Urinary bladder (tissue), 4 donors: ENCODE data around the gene PTPN6. TPM values are rescaled to one million over a fixed set of nuclear protein-coding genes. Genes with fewer than 3 reads are reported as not detected.
A peak's percentile ranks its signal among the peaks of the same experiment; 100 is the strongest.

ENCODE experiments used
- DNase-seq: peaks from one replicate; pipeline ENCODE4 v3.0.0-alpha.2; 2015; ENCODE audit errors: extremely low spot score
- H3K27ac ChIP-seq: one replicate; pipeline ENCODE4 v1.5.1; 2013; ENCODE audit warnings: low read depth, mild to moderate bottlenecking, moderate library complexity
- H3K36me3 ChIP-seq: one replicate; pipeline ENCODE4 v1.6.1; 2013; ENCODE audit warnings: mild to moderate bottlenecking, moderate library complexity; ENCODE audit not compliant: insufficient read depth
- H3K4me1 ChIP-seq: one replicate; pipeline ENCODE4 v1.6.1; 2013; ENCODE audit warnings: mild to moderate bottlenecking, moderate library complexity; ENCODE audit not compliant: insufficient read depth
- H3K4me3 ChIP-seq: one replicate; pipeline ENCODE4 v1.5.1; 2013; ENCODE audit warnings: low read depth, low read length
- WGBS: extraction: QIAGEN DNeasy Blood & Tissue Kit; methylation state at CpG from one replicate; pipeline ENCODE4 v1.1.7; 2013; 5-methylcytosine and 5-hydroxymethylcytosine counted together
- polyA plus RNA-seq: library from polyadenylated mRNA; stranded (reverse); fragments of 200-250 nt; gene quantifications from one replicate; pipeline ENCODE4 v1.2.3, GENCODE V29; 2013
- total RNA-seq: library from RNA; depleted of rRNA; stranded (reverse); fragments of >200 nt; gene quantifications from one replicate; pipeline ENCODE4 v1.2.3, GENCODE V29; 2014
- donor health status: healthy with polysubstance abuse.
- donor health status: healthy.

PTPN6 gene
- total and polyA plus RNA-seq, 2 donors: 6.1 to 17.2 TPM

GRCh38 chr12:6916426-6917200 lies 34.5 kb upstream of the PTPN6 start:
- no peaks in the 10 kb centered on the region for H3K36me3 ChIP-seq
- 89% methylated on average over 11 of the region's 11 CpGs for WGBS
- no peaks in the 10 kb centered on the region for H3K4me1 ChIP-seq
- DNase-seq: no peak
- H3K4me3 ChIP-seq: no peak overlapping the region
- no peak overlapping the region for H3K27ac ChIP-seq

- Histone ChIP-seq H3K4me1 (no peaks in the 10 kb centered on the region), H3K27ac (no peak overlapping the region), H3K36me3 (no peaks in the 10 kb centered on the region), H3K4me3 (no peak overlapping the region)
- 80% methylated on average over 14 of the region's 14 CpGs for WGBS
- DNase-seq: no peak
Observed at GRCh38 chr12:6917491-6918231, 33.5 kb upstream of the PTPN6 start.

GRCh38 chr12:6919588-6919987 lies 31.6 kb upstream of the PTPN6 start:
- 75% methylated on average over 7 of the region's 7 CpGs for WGBS
- no peak for DNase-seq
- H3K27ac ChIP-seq: no peak overlapping the region
- no peak overlapping the region for H3K4me3 ChIP-seq
- no peaks in the 10 kb centered on the region for H3K4me1 ChIP-seq
- no peaks in the 10 kb centered on the region for H3K36me3 ChIP-seq

GRCh38 chr12:6921539-6921938 lies 29.6 kb upstream of the PTPN6 start:
- H3K27ac ChIP-seq: no peak overlapping the region
- H3K36me3 ChIP-seq: no peaks in the 10 kb centered on the region
- WGBS: 86% methylated on average over 7 of the region's 7 CpGs
- no peak overlapping the region for H3K4me3 ChIP-seq
- DNase-seq: no peak
- H3K4me1 ChIP-seq: no peaks in the 10 kb centered on the region

GRCh38 chr12:6921996-6922946 lies 28.9 kb upstream of the PTPN6 start:
- Histone ChIP-seq H3K27ac (no peak overlapping the region), H3K36me3 (no peaks in the 10 kb centered on the region), H3K4me1 (no peaks in the 10 kb centered on the region), H3K4me3 (no peak overlapping the region)
- WGBS: 79% methylated on average over 9 of the region's 9 CpGs
- no peak for DNase-seq

GRCh38 chr12:6923003-6923732 lies 28.0 kb upstream of the PTPN6 start:
- DNase-seq: no peak
- Histone ChIP-seq H3K4me1 (no peaks in the 10 kb centered on the region), H3K4me3 (no peak overlapping the region), H3K36me3 (no peaks in the 10 kb centered on the region), H3K27ac (no peak overlapping the region)
- WGBS: 84% methylated on average over 10 of the region's 10 CpGs

GRCh38 chr12:6923851-6924250 lies 27.3 kb upstream of the PTPN6 start:
- no peak for DNase-seq
- 54% methylated on average over 6 of the region's 6 CpGs for WGBS
- Histone ChIP-seq H3K4me1 (no peaks in the 10 kb centered on the region), H3K36me3 (no peaks in the 10 kb centered on the region), H3K27ac (no peak overlapping the region), H3K4me3 (no peak overlapping the region)

GRCh38 chr12:6925239-6925539 lies 26.0 kb upstream of the PTPN6 start:
- WGBS: 4% methylated on average over 1 of the region's 1 CpG
- H3K4me3 ChIP-seq: no peak overlapping the region
- DNase-seq: no peak
- no peaks in the 10 kb centered on the region for H3K4me1 ChIP-seq
- H3K36me3 ChIP-seq: no peaks in the 10 kb centered on the region
- H3K27ac ChIP-seq: peak overlapping the region; percentile 85

GRCh38 chr12:6925540-6926279 lies 25.4 kb upstream of the PTPN6 start:
- peak overlapping the region; percentile 85 for H3K27ac ChIP-seq
- peak overlapping the region; percentile 23 for H3K4me3 ChIP-seq
- DNase-seq: no peak
- 7% methylated on average over 8 of the region's 8 CpGs for WGBS
- no peaks in the 10 kb centered on the region for H3K36me3 ChIP-seq
- H3K4me1 ChIP-seq: no peaks in the 10 kb centered on the region

- Histone ChIP-seq H3K4me3 (peak within 1 kb of the TSS; percentile 98), H3K36me3 (no peaks in the 10 kb centered on the region), H3K27ac (peak within 1 kb of the TSS; percentile 86), H3K4me1 (no peaks in the 10 kb centered on the region)
- peak; percentile 81 for DNase-seq
- under 1% methylated on average over 66 of the region's 66 CpGs for WGBS
Observed at GRCh38 chr12:6927379-6928021, 23.7 kb upstream of the PTPN6 start, which contains the start of gene ATN1. ATN1 (plus strand) TSS chr12:6927959; CDS start chr12:6934002, 6,043 bp downstream.

- H3K27ac ChIP-seq: peak overlapping the region; percentile 86
- no peak for DNase-seq
- H3K4me1 ChIP-seq: no peaks in the 10 kb centered on the region
- no peaks in the 10 kb centered on the region for H3K36me3 ChIP-seq
- peak overlapping the region; percentile 98 for H3K4me3 ChIP-seq
- WGBS: under 1% methylated on average over 71 of the region's 79 CpGs
Observed at GRCh38 chr12:6928022-6928702, 23.0 kb upstream of the PTPN6 start.
